NB4 (cell line): Measurements from ENCODE around the gene FIBCD1.

Source experiments
- CTCF ChIP-seq: IDR thresholded peaks from one replicate; pipeline ENCODE4 v1.5.1; 2012; ENCODE audit warnings: low read depth, low read length
- MYC ChIP-seq: IDR thresholded peaks from 2 replicates; pipeline ENCODE4 v1.6.1; 2011; ENCODE audit warnings: low read depth, low read length
- POLR2A ChIP-seq: IDR thresholded peaks from 2 replicates; pipeline ENCODE4 v1.6.1; 2011; ENCODE audit warnings: mild to moderate bottlenecking; ENCODE audit not compliant: insufficient read length; ENCODE audit errors: extremely low read depth
- TF ChIP-seq, protein P1 (sequence below): IDR thresholded peaks from 2 replicates; pipeline ENCODE4 v1.6.1; 2011; ENCODE audit warnings: low read depth, low read length

DNA sequence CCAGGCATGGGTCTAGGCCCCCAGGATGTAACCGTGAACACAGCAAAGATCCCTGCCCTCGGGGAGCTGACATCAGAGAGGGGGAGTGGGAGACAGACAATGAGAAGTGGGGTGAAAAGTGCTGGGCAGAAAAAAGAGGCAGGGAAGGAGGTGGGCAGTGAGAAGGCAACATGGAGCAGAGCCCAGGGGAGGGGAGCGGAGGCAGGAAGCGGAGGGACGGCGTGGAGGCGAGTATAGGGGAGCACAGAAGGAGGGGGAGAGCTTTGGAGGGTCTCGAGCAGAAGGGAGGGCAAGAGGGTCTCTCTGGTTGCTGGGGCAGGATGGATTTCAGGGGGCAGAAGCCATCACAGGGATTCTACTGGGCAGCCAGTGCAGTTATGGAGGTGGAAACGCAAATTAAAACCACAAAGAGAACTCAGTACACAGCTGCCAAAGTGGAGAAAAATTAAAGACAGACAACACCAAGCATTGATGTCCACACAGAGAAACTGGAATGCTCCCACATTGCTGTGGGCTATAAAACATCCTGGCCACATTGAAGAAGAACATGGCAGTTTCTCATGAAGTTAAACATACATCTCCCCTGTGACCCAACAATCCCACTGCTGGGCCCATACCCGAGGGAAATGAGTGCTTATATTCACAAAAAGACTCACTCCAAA lies 48.8 kb upstream of the FIBCD1 start:
- TF ChIP-seq CTCF (no peak), POLR2A (no peak), MYC (no peak)
- TF ChIP-seq, protein P1, sequence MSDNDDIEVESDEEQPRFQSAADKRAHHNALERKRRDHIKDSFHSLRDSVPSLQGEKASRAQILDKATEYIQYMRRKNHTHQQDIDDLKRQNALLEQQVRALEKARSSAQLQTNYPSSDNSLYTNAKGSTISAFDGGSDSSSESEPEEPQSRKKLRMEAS, result no peak
